ENCODE results near the gene CDS2. TPM values are rescaled to one million over a fixed set of nuclear protein-coding genes. Genes with fewer than 3 reads are reported as not detected.

Gene CDS2
- total and polyA plus RNA-seq, 4 donors: 9.6 to 31.6 (median 14.4) TPM

DNA sequence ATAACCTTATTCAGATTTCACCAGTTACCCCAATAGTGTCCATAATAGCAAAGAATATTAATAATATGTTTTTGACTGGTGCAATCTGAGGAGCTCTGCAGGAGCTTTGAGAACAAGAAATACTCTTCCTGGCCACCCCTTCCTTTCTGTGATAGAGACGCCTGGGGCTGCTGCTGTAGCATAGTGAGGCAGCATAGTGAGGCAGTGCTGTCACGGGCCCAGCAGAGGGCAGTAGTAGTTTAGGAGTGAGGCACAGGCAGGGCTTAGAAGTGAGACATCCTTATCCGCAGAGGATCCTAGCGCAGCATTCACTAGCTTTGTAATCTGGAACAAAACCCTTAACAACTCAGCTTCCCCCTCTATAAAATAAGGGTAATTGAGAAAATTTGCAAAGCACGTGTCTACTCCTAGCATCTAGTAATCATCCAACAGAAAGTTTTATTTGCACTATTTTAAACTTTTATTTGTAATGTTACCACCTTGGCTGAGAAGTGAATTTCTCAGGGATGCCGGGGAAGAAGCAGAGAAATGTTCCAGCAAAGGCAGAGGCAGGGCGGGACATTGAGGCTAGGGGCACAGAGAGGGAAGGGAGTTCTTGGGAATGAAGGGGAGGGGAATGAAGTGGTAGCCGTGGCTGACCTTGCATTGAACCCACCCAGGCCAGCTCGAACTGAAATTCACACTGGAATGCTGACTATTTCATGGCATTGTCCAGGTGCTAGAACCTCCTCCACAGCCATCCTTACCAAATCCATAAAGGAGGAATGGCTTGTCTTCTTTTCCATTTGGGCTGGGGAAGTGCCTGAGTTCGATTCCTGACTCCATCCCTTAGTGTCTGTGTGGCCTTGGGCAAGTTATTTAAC, 78.8 kb downstream of the CDS2 start:
- Histone ChIP-seq H3K9ac (ENCODE audit: low read depth in 1 of 2, low read length in 2 of 2) (no peak overlapping the region), H3K27ac (ENCODE audit: low read depth in 1 of 2, low read length in 2 of 2) (no peak overlapping the region), H3K4me3 (ENCODE audit: low read depth in 1 of 3, low read length in 3 of 3) (no peak overlapping the region), H3K4me1 (ENCODE audit: control insufficient read depth in 4 of 4, insufficient read depth in 4 of 4, low read length in 3 of 4) (peaks cover 2 to 16% (median 6%) of the 10 kb centered on the region in 4 donors), H3K9me3 (ENCODE audit: control insufficient read depth in 4 of 4, low read length in 3 of 4) (no peaks in the 10 kb centered on the region), H3K27me3 (ENCODE audit: control insufficient read depth in 4 of 4, insufficient read depth in 4 of 4, low read length in 3 of 4) (no peaks in the 10 kb centered on the region), H3K36me3 (ENCODE audit: control insufficient read depth in 4 of 4, insufficient read depth in 3 of 4, low read depth in 1 of 4, low read length in 3 of 4) (no peaks in the 10 kb centered on the region)
- 43% methylated on average over 10 of the region's 10 CpGs for WGBS
- DNase-seq (ENCODE audit: low spot score): peak; percentile 73
- peak; percentile 91 for TF ChIP-seq CTCF (IDR thresholded peaks at IDR 0.05; ENCODE audit: low read depth, low read length, missing input control)
- peak; percentile 94 to 97 for TF ChIP-seq RAD21 (IDR thresholded peaks at IDR 0.05)
- TF ChIP-seq HNF4A (conservative IDR thresholded peaks at IDR 0.05): no peak
- TF ChIP-seq NR2F2 (IDR thresholded peaks at IDR 0.05): no peak
- no peak for TF ChIP-seq RXRA (IDR thresholded peaks at IDR 0.05)
- no peak for TF ChIP-seq YY1 (IDR thresholded peaks at IDR 0.05)

- TF ChIP-seq ATF3 (IDR thresholded peaks at IDR 0.05) (no peak), GABPA (IDR thresholded peaks at IDR 0.05 in 1 of 2, conservative IDR thresholded peaks at IDR 0.05 in 1 of 2) (no peak), RAD21 (IDR thresholded peaks at IDR 0.05) (no peak), RXRA (IDR thresholded peaks at IDR 0.05) (no peak), HNF4G (IDR thresholded peaks at IDR 0.05) (no peak), YY1 (IDR thresholded peaks at IDR 0.05) (no peak), SP1 (IDR thresholded peaks at IDR 0.05) (no peak)
- TF ChIP-seq, protein P1, sequence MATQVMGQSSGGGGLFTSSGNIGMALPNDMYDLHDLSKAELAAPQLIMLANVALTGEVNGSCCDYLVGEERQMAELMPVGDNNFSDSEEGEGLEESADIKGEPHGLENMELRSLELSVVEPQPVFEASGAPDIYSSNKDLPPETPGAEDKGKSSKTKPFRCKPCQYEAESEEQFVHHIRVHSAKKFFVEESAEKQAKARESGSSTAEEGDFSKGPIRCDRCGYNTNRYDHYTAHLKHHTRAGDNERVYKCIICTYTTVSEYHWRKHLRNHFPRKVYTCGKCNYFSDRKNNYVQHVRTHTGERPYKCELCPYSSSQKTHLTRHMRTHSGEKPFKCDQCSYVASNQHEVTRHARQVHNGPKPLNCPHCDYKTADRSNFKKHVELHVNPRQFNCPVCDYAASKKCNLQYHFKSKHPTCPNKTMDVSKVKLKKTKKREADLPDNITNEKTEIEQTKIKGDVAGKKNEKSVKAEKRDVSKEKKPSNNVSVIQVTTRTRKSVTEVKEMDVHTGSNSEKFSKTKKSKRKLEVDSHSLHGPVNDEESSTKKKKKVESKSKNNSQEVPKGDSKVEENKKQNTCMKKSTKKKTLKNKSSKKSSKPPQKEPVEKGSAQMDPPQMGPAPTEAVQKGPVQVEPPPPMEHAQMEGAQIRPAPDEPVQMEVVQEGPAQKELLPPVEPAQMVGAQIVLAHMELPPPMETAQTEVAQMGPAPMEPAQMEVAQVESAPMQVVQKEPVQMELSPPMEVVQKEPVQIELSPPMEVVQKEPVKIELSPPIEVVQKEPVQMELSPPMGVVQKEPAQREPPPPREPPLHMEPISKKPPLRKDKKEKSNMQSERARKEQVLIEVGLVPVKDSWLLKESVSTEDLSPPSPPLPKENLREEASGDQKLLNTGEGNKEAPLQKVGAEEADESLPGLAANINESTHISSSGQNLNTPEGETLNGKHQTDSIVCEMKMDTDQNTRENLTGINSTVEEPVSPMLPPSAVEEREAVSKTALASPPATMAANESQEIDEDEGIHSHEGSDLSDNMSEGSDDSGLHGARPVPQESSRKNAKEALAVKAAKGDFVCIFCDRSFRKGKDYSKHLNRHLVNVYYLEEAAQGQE (IDR thresholded peaks at IDR 0.05): no peak
- DNase-seq (ENCODE audit: low spot score): no peak
- H3K27me3 ChIP-seq (ENCODE audit: control insufficient read depth in 4 of 4, insufficient read depth in 4 of 4, low read length in 3 of 4): no peaks in the 10 kb centered on the region
- no peak overlapping the region for H3K4me3 ChIP-seq (ENCODE audit: low read depth in 1 of 3, low read length in 3 of 3)
- no peak overlapping the region for H3K9ac ChIP-seq (ENCODE audit: low read depth in 1 of 2, low read length in 2 of 2)
- H3K4me1 ChIP-seq (ENCODE audit: control insufficient read depth in 4 of 4, insufficient read depth in 4 of 4, low read length in 3 of 4): peaks cover 2 to 22% (median 10%) of the 10 kb centered on the region in 4 donors
- H3K27ac ChIP-seq (ENCODE audit: low read depth in 1 of 2, low read length in 2 of 2): no peak overlapping the region
- H3K9me3 ChIP-seq (ENCODE audit: control insufficient read depth in 4 of 4, low read length in 3 of 4): no peaks in the 10 kb centered on the region
- no peaks in the 10 kb centered on the region for H3K36me3 ChIP-seq (ENCODE audit: control insufficient read depth in 4 of 4, insufficient read depth in 3 of 4, low read depth in 1 of 4, low read length in 3 of 4)
Observed at GRCh38 chr20:5207138-5207537, 80.3 kb downstream of the CDS2 start.
